ENCODE measurements around the gene CDKAL1.

The CDKAL1 gene

DNA sequence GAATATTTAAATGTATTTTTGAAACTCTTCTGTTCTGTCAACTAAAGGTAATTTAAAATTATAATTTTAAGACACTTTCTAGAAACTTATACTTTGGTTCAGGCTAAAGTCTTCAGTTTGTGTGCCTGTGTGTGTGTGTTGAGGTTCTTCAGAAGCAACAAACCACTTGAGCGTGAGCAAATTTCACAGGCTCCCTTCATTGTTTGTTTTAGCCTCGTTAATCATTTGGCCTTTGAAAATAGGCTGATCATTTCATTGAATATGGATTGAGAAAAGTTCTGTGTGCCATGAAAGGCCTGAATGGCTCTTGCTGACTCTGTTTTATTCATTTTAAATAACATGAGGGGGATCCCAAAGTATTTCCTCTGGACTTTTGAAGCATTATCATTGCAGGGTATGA lies 420.1 kb downstream of the CDKAL1 start:
- no peaks in the 10 kb centered on the region for H3K4me1 ChIP-seq (ENCODE audit: low read length)
- no peak overlapping the region for H3K9ac ChIP-seq (ENCODE audit: low read length)
- no peaks in the 10 kb centered on the region for H3K79me2 ChIP-seq (ENCODE audit: low read length)
- TF ChIP-seq, protein P1, sequence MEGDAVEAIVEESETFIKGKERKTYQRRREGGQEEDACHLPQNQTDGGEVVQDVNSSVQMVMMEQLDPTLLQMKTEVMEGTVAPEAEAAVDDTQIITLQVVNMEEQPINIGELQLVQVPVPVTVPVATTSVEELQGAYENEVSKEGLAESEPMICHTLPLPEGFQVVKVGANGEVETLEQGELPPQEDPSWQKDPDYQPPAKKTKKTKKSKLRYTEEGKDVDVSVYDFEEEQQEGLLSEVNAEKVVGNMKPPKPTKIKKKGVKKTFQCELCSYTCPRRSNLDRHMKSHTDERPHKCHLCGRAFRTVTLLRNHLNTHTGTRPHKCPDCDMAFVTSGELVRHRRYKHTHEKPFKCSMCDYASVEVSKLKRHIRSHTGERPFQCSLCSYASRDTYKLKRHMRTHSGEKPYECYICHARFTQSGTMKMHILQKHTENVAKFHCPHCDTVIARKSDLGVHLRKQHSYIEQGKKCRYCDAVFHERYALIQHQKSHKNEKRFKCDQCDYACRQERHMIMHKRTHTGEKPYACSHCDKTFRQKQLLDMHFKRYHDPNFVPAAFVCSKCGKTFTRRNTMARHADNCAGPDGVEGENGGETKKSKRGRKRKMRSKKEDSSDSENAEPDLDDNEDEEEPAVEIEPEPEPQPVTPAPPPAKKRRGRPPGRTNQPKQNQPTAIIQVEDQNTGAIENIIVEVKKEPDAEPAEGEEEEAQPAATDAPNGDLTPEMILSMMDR (IDR thresholded peaks at IDR 0.05; ENCODE audit: low read length) = no peak
- TF ChIP-seq EZH2 (optimal IDR thresholded peaks at IDR 0.05; ENCODE audit: low read depth, low read length) (no peak), EZH2phosphoT487 (IDR thresholded peaks at IDR 0.05; ENCODE audit: low read length) (no peak)
- no peaks in the 10 kb centered on the region for H3K9me2 ChIP-seq (replicated peaks; ENCODE audit: insufficient read depth, low read length)
- H3K4me3 ChIP-seq (ENCODE audit: low read length) = no peak overlapping the region
- H3K36me3 ChIP-seq (replicated peaks; ENCODE audit: insufficient read depth, low read length) = no peaks in the 10 kb centered on the region
- no peaks in the 10 kb centered on the region for H3K27me3 ChIP-seq (replicated peaks; ENCODE audit: insufficient read depth, low read length)
- no peak for DNase-seq
- H3K9me3 ChIP-seq (replicated peaks; ENCODE audit: insufficient read depth, low read length) = no peaks in the 10 kb centered on the region
- H3K27ac ChIP-seq (ENCODE audit: low read length) = no peak overlapping the region
- H3K4me2 ChIP-seq (ENCODE audit: low read depth, low read length) = no peak overlapping the region
- no peak overlapping the region for H2AFZ ChIP-seq (ENCODE audit: low read length)
- H4K20me1 ChIP-seq (ENCODE audit: insufficient read depth, low read length) = no peaks in the 10 kb centered on the region
- H3F3A ChIP-seq (ENCODE audit: insufficient read depth, low read length) = no peaks in the 10 kb centered on the region

DNA sequence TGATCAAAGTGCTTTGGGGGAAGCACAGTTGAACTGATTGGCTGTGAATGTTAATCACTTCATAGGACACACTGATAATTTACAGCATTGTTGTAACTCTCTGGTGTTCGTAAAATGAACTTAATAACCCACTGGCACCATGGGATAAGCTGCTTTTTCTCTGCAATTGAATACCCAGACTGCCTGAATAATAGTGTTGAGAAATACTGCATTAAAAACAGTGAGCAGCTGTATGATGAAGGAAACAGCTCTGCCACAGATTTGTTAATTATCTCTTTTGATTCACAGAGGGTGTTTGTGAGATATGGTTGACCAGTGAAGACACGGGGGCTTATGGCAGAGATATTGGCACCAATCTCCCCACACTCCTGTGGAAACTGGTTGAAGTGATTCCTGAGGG lies 420.9 kb downstream of the CDKAL1 start:
- DNase-seq = no peak
- no peak overlapping the region for H3K27ac ChIP-seq (ENCODE audit: low read length)
- no peaks in the 10 kb centered on the region for H3K27me3 ChIP-seq (replicated peaks; ENCODE audit: insufficient read depth, low read length)
- no peak for TF ChIP-seq EZH2phosphoT487 (IDR thresholded peaks at IDR 0.05; ENCODE audit: low read length)
- TF ChIP-seq, protein P1 (IDR thresholded peaks at IDR 0.05; ENCODE audit: low read length) = no peak
- TF ChIP-seq EZH2 (optimal IDR thresholded peaks at IDR 0.05; ENCODE audit: low read depth, low read length) = no peak
- H4K20me1 ChIP-seq (ENCODE audit: insufficient read depth, low read length) = no peaks in the 10 kb centered on the region
- no peak overlapping the region for H3K4me3 ChIP-seq (ENCODE audit: low read length)
- H3F3A ChIP-seq (ENCODE audit: insufficient read depth, low read length) = no peaks in the 10 kb centered on the region
- no peak overlapping the region for H3K9ac ChIP-seq (ENCODE audit: low read length)
- no peak overlapping the region for H3K4me2 ChIP-seq (ENCODE audit: low read depth, low read length)
- no peaks in the 10 kb centered on the region for H3K9me2 ChIP-seq (replicated peaks; ENCODE audit: insufficient read depth, low read length)
- H3K9me3 ChIP-seq (replicated peaks; ENCODE audit: insufficient read depth, low read length) = no peaks in the 10 kb centered on the region
- H3K79me2 ChIP-seq (ENCODE audit: low read length) = no peaks in the 10 kb centered on the region
- H2AFZ ChIP-seq (ENCODE audit: low read length) = no peak overlapping the region
- H3K36me3 ChIP-seq (replicated peaks; ENCODE audit: insufficient read depth, low read length) = no peaks in the 10 kb centered on the region
- H3K4me1 ChIP-seq (ENCODE audit: low read length) = no peaks in the 10 kb centered on the region

DNA sequence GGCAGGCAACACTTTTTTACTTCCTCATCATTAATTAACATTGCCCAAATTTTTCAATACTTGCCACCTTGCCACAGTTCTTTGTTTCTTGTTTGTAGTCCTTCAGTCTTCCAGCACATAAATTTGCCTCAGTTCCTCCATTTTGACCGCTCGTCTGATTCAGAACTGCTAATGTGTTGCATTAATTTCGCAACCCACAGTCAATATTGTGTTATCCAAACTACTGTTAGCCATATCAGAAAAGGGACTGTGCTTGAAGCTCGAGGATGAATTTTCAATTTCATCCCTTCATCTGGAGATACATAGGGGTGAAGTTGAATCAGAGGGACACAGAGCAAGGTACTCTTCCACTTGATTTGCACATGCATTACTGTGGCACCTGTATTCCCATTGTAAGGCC lies 421.5 kb downstream of the CDKAL1 start:
- no peak for TF ChIP-seq EZH2phosphoT487 (IDR thresholded peaks at IDR 0.05; ENCODE audit: low read length)
- TF ChIP-seq, protein P1 (IDR thresholded peaks at IDR 0.05; ENCODE audit: low read length) = no peak
- TF ChIP-seq EZH2 (optimal IDR thresholded peaks at IDR 0.05; ENCODE audit: low read depth, low read length) = no peak

More for the DNA sequence above, 421.5 kb downstream of the CDKAL1 start:
- no peak overlapping the region for H3K4me3 ChIP-seq (ENCODE audit: low read length)
- H3K36me3 ChIP-seq (replicated peaks; ENCODE audit: insufficient read depth, low read length) = no peaks in the 10 kb centered on the region
- no peaks in the 10 kb centered on the region for H3K4me1 ChIP-seq (ENCODE audit: low read length)
- no peaks in the 10 kb centered on the region for H3K9me3 ChIP-seq (replicated peaks; ENCODE audit: insufficient read depth, low read length)
- H3F3A ChIP-seq (ENCODE audit: insufficient read depth, low read length) = no peaks in the 10 kb centered on the region
- H3K9ac ChIP-seq (ENCODE audit: low read length) = no peak overlapping the region
- no peaks in the 10 kb centered on the region for H4K20me1 ChIP-seq (ENCODE audit: insufficient read depth, low read length)
- H3K4me2 ChIP-seq (ENCODE audit: low read depth, low read length) = no peak overlapping the region
- H2AFZ ChIP-seq (ENCODE audit: low read length) = no peak overlapping the region
- no peak for DNase-seq
- H3K79me2 ChIP-seq (ENCODE audit: low read length) = no peaks in the 10 kb centered on the region
- no peak overlapping the region for H3K27ac ChIP-seq (ENCODE audit: low read length)
- no peaks in the 10 kb centered on the region for H3K27me3 ChIP-seq (replicated peaks; ENCODE audit: insufficient read depth, low read length)
- no peaks in the 10 kb centered on the region for H3K9me2 ChIP-seq (replicated peaks; ENCODE audit: insufficient read depth, low read length)
